Measurements from ENCODE around the gene GHITM.
"Not testable (repeated sequence)": the region's sequence is repeated elsewhere in the genome, so short reads cannot be mapped to it uniquely, and the experiment has no call there.

The GHITM gene

GRCh38 chr10:84177541-84178141 lies 38.3 kb downstream of the GHITM start:
- DNase-seq = no peak

GRCh38 chr10:84178160-84178609 lies 38.9 kb downstream of the GHITM start:
- DNase-seq = no peak

- peak; percentile 44 to 55 for DNase-seq
Observed at GRCh38 chr10:84179059-84179710, 39.9 kb downstream of the GHITM start.

GRCh38 chr10:84180386-84180785 lies 41.1 kb downstream of the GHITM start:
- DNase-seq = not testable (repeated sequence)

- DNase-seq = no peak
Observed at GRCh38 chr10:84181631-84182030, 42.3 kb downstream of the GHITM start.

GRCh38 chr10:84184517-84184916 lies 45.2 kb downstream of the GHITM start:
- no peak for DNase-seq

- DNase-seq = no peak
Observed at GRCh38 chr10:84185526-84186175, 46.3 kb downstream of the GHITM start.

- DNase-seq = no peak
Observed at GRCh38 chr10:84188815-84189214, 49.5 kb downstream of the GHITM start.

- DNase-seq = no peak
Observed at GRCh38 chr10:84190621-84191020, 51.3 kb downstream of the GHITM start.

- no peak for DNase-seq
Observed at GRCh38 chr10:84191106-84191505, 51.8 kb downstream of the GHITM start.

GRCh38 chr10:84193327-84193726 lies 54.0 kb downstream of the GHITM start:
- DNase-seq = no peak

- no peak for DNase-seq
Observed at GRCh38 chr10:84193846-84194423, 54.6 kb downstream of the GHITM start.

GRCh38 chr10:84194424-84195043 lies 55.2 kb downstream of the GHITM start, which contains the start of gene CDHR1:
CDHR1 (plus strand) TSS chr10:84194537; CDS start chr10:84194761, 224 bp downstream.
- DNase-seq = no peak

- no peak for DNase-seq
Observed at GRCh38 chr10:84195044-84195830, 55.9 kb downstream of the GHITM start.

- DNase-seq = peak in 1 of 2 experiments; percentile 35
Observed at GRCh38 chr10:84196083-84196482, 56.8 kb downstream of the GHITM start.

GRCh38 chr10:84196941-84197340 lies 57.6 kb downstream of the GHITM start:
- no peak for DNase-seq

GRCh38 chr10:84197643-84198042 lies 58.3 kb downstream of the GHITM start:
- no peak for DNase-seq

GRCh38 chr10:84198206-84198915 lies 59.1 kb downstream of the GHITM start:
- no peak for DNase-seq

GRCh38 chr10:84200537-84201243 lies 61.4 kb downstream of the GHITM start:
- no peak for DNase-seq

GRCh38 chr10:84201244-84201606 lies 61.9 kb downstream of the GHITM start:
- no peak for DNase-seq

GRCh38 chr10:84201682-84202081 lies 62.4 kb downstream of the GHITM start:
- DNase-seq = no peak
